PC-9 (cell line): Measurements from ENCODE around the gene HDGFL2. TPM values are rescaled to one million over a fixed set of nuclear protein-coding genes. Genes with fewer than 3 reads are reported as not detected.

Experiments used
- BruUV-seq: library from RNA; stranded (reverse); fragments of 400-500 nt; replicated peaks from 2 replicates; lab custom pipeline; 2021; lab: Mats Ljungman, UMichigan
- CTCF ChIA-PET: fragments of 300-600 bp; sonication (Branson Sonifier 250); formaldehyde crosslinking; loops from one replicate; lab custom pipeline; 2022; ENCODE audit warnings: antibody characterized with exemption; lab: Charles Lee
- POLR2A ChIA-PET: fragments of 300-600 bp; sonication (Branson Sonifier 250); formaldehyde crosslinking; loops from one replicate; lab custom pipeline; 2022; ENCODE audit warnings: antibody characterized with exemption; ENCODE audit not compliant: unreplicated experiment; lab: Charles Lee
- DNase-seq, 2 experiments: peaks; one replicate each; pipeline versions ENCODE4 v3.0.0 to v3.0.0-alpha.2; 2015 to 2022; ENCODE audit warnings: mixed read lengths in 1 of 2
- H2AFZ ChIP-seq: fragments of 200-600 bp; sonication (generic); 2 replicates; pipeline ENCODE4 v1.8.1; 2017; ENCODE audit warnings: antibody characterized with exemption
- H3F3A ChIP-seq: fragments of 200-600 bp; sonication (generic); 2 replicates; pipeline ENCODE4 v1.8.1; 2017; ENCODE audit warnings: antibody characterized with exemption, mild to moderate bottlenecking, low read depth; ENCODE audit not compliant: insufficient read depth
- H3K27ac ChIP-seq: fragments of 200-600 bp; sonication (generic); 2 replicates; pipeline ENCODE4 v1.6.1; 2016; ENCODE audit warnings: mixed run types
- H3K27me3 ChIP-seq: fragments of 200-600 bp; sonication (generic); 2 replicates; pipeline ENCODE4 v1.6.1; 2016; ENCODE audit warnings: low read depth, mixed run types; ENCODE audit not compliant: insufficient read depth
- H3K36me3 ChIP-seq: fragments of 200-600 bp; sonication (generic); 2 replicates; pipeline ENCODE4 v1.6.1; 2016; ENCODE audit warnings: low read depth, mixed run types
- H3K4me1 ChIP-seq: fragments of 200-600 bp; sonication (generic); replicated peaks from 2 replicates; pipeline ENCODE4 v1.6.1; 2016; ENCODE audit warnings: mixed run types; ENCODE audit not compliant: insufficient read depth
- H3K4me2 ChIP-seq: fragments of 200-600 bp; sonication (generic); 2 replicates; pipeline ENCODE4 v1.6.1; 2017; ENCODE audit warnings: mixed run types
- H3K4me3 ChIP-seq: fragments of 200-600 bp; sonication (generic); 2 replicates; pipeline ENCODE4 v1.6.1; 2016; ENCODE audit warnings: mixed run types
- H3K79me2 ChIP-seq: fragments of 200-600 bp; sonication (generic); 2 replicates; pipeline ENCODE4 v1.6.1; 2017; ENCODE audit warnings: low read depth, mixed run types
- H3K9me2 ChIP-seq: fragments of 200-600 bp; sonication (generic); 2 replicates; pipeline ENCODE4 v1.8.1; 2017; ENCODE audit warnings: mild to moderate bottlenecking; ENCODE audit not compliant: insufficient read depth
- H3K9me3 ChIP-seq: fragments of 200-600 bp; sonication (generic); 2 replicates; pipeline ENCODE4 v1.8.1; 2016; ENCODE audit warnings: low read depth; ENCODE audit not compliant: insufficient read depth
- H4K20me1 ChIP-seq: fragments of 200-600 bp; sonication (generic); 2 replicates; pipeline ENCODE4 v1.8.1; 2017; ENCODE audit not compliant: insufficient read depth
- CTCF ChIP-seq: fragments of 200-600 bp; sonication (generic); conservative IDR thresholded peaks from 2 replicates; pipeline ENCODE4 v1.6.1; 2017; ENCODE audit warnings: mixed run types, antibody characterized with exemption, mild to moderate bottlenecking, moderate library complexity
- EZH2 ChIP-seq: fragments of 200-600 bp; sonication (generic); IDR thresholded peaks from 2 replicates; pipeline ENCODE4 v1.8.0; 2017; ENCODE audit warnings: antibody characterized with exemption, low read depth
- intact Hi-C: fragments of 100-400 bp; cut with micrococcal nuclease; formaldehyde crosslinking; loops from one replicate; pipeline ENCODE4 v1.10.0; 2022; ENCODE audit not compliant: unreplicated experiment
- total RNA-seq: library from RNA; stranded (reverse); gene quantifications from 2 replicates; pipeline ENCODE4 v1.2.3, GENCODE V29; 2021

Gene HDGFL2
- total RNA-seq, 1 experiment from 2014 or later: 50.8 TPM

DNA sequence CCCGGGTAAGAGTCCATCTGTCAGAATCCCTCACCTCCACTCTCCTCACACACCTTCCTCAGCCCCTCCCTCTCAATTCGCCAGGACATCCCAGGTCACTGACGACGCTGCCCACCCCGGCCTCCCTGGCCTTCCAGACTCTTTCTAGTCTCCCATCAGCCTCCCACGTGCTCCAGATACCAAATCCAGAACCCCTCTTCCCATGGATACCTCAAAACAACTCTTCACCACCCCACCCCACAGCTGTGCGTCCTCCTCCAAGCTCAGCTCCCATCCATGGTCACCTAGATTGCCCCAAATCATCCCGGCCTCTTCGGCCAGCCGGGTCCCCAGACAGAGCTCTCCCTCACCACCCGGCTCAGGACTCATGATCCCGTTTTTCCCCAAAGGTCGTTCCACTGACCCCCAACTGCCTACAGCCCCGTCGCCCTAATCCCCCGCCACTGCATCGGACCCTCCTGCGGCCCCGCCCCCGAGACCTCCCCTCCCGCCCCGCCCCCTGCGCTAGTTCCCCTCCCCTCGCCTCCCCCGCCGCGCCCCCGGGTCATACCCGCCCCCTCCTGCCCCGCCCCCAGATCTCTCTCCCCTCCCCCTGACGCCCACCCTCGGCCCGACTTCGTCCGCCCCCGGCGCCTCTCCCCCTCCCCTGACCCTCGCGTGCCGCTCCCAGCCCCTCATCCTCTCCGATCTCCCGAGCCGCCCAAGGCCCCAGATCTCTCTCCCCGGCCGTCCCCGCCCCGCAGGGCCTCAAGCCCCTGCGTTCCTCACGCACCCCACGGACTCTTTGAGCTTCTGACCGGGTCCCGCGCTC lies 15.0 kb upstream of the HDGFL2 start:
- Histone ChIP-seq H3K9me3 (no peaks in the 10 kb centered on the region), H3K27me3 (no peaks in the 10 kb centered on the region), H4K20me1 (peaks cover 11% of the 10 kb centered on the region), H3K79me2 (peaks cover 20% of the 10 kb centered on the region), H3K27ac (0 out of 2 replicates have a peak overlapping the region, but pooled peaks have one; percentile 43), H2AFZ (no peak overlapping the region), H3F3A (no peaks in the 10 kb centered on the region), H3K4me2 (peak overlapping the region; percentile 74), H3K36me3 (no peaks in the 10 kb centered on the region), H3K4me3 (peak overlapping the region; percentile 64), H3K9me2 (no peaks in the 10 kb centered on the region), H3K4me1 (no peaks in the 10 kb centered on the region)
- ChIA-PET POLR2A (no interaction called here), CTCF (interaction anchor here (0.7 kb wide), 1 partner anchor 184 kb away, joined by 4 read pairs; no protein-coding TSS in a partner anchor)
- TF ChIP-seq CTCF (no peak), EZH2 (no peak)
- DNase-seq: peak in 1 of 2 experiments; percentile 18
- intact Hi-C loops: loop anchor here (1.0 to 5.0 kb wide), 2 partner anchors 14 to 180 kb away; partner anchors contain the start of gene TNFAIP8L1
- no TSS peak for BruUV-seq

GRCh38 chr19:4457654-4458395 lies 14.3 kb upstream of the HDGFL2 start, which contains the start of gene UBXN6:
Gene UBXN6 (minus strand): TSS chr19:4457794. CDS start chr19:4457697, 97 bp downstream.
- intact Hi-C loops: loop anchor here (1.0 to 5.0 kb wide), 2 partner anchors 13 to 179 kb away; partner anchors contain the start of gene TNFAIP8L1

More at GRCh38 chr19:4457654-4458395, 14.3 kb upstream of the HDGFL2 start, which contains the start of gene UBXN6:
- Histone ChIP-seq H3K4me2 (peak within 1 kb of the TSS; percentile 77), H3K4me3 (peak within 1 kb of the TSS; percentile 64), H3K36me3 (no peaks in the 10 kb centered on the region), H4K20me1 (peaks cover 11% of the 10 kb centered on the region), H3K9me2 (no peaks in the 10 kb centered on the region), H3K9me3 (no peaks in the 10 kb centered on the region), H3K79me2 (peaks cover 20% of the 10 kb centered on the region), H3K4me1 (no peaks in the 10 kb centered on the region), H3K27me3 (no peaks in the 10 kb centered on the region), H2AFZ (peak within 1 kb of the TSS; percentile 72; the same call in 1 of the 2 replicates), H3K27ac (0 out of 2 replicates have a peak within 1 kb of the TSS, but pooled peaks have one; percentile 43), H3F3A (no peaks in the 10 kb centered on the region)
- TF ChIP-seq CTCF (no peak), EZH2 (no peak)
- CTCF ChIA-PET: no interaction called here
- peak; percentile 94 for DNase-seq
- POLR2A ChIA-PET: no interaction called here
- TSS peak; percentile 68 for BruUV-seq
